PC-9 (cell line): ENCODE data around the gene RAB24. TPM values are rescaled to one million over a fixed set of nuclear protein-coding genes. Genes with fewer than 3 reads are reported as not detected.
A peak's percentile ranks its signal among the peaks of the same experiment; 100 is the strongest.

Experiments
- BruUV-seq: library from RNA; stranded (reverse); fragments of 400-500 nt; replicated peaks from 2 replicates; lab custom pipeline; 2021; lab: Mats Ljungman, UMichigan
- CTCF ChIA-PET: fragments of 300-600 bp; sonication (Branson Sonifier 250); formaldehyde crosslinking; loops from one replicate; lab custom pipeline; 2022; ENCODE audit warnings: antibody characterized with exemption; lab: Charles Lee
- POLR2A ChIA-PET: fragments of 300-600 bp; sonication (Branson Sonifier 250); formaldehyde crosslinking; loops from one replicate; lab custom pipeline; 2022; ENCODE audit warnings: antibody characterized with exemption; ENCODE audit not compliant: unreplicated experiment; lab: Charles Lee
- DNase-seq, 2 experiments: peaks; one replicate each; pipeline versions ENCODE4 v3.0.0 to v3.0.0-alpha.2; 2015 to 2022; ENCODE audit warnings: mixed read lengths in 1 of 2
- H2AFZ ChIP-seq: fragments of 200-600 bp; sonication (generic); 2 replicates; pipeline ENCODE4 v1.8.1; 2017; ENCODE audit warnings: antibody characterized with exemption
- H3F3A ChIP-seq: fragments of 200-600 bp; sonication (generic); 2 replicates; pipeline ENCODE4 v1.8.1; 2017; ENCODE audit warnings: antibody characterized with exemption, mild to moderate bottlenecking, low read depth; ENCODE audit not compliant: insufficient read depth
- H3K27ac ChIP-seq: fragments of 200-600 bp; sonication (generic); 2 replicates; pipeline ENCODE4 v1.6.1; 2016; ENCODE audit warnings: mixed run types
- H3K27me3 ChIP-seq: fragments of 200-600 bp; sonication (generic); 2 replicates; pipeline ENCODE4 v1.6.1; 2016; ENCODE audit warnings: low read depth, mixed run types; ENCODE audit not compliant: insufficient read depth
- H3K36me3 ChIP-seq: fragments of 200-600 bp; sonication (generic); 2 replicates; pipeline ENCODE4 v1.6.1; 2016; ENCODE audit warnings: low read depth, mixed run types
- H3K4me1 ChIP-seq: fragments of 200-600 bp; sonication (generic); replicated peaks from 2 replicates; pipeline ENCODE4 v1.6.1; 2016; ENCODE audit warnings: mixed run types; ENCODE audit not compliant: insufficient read depth
- H3K4me2 ChIP-seq: fragments of 200-600 bp; sonication (generic); 2 replicates; pipeline ENCODE4 v1.6.1; 2017; ENCODE audit warnings: mixed run types
- H3K4me3 ChIP-seq: fragments of 200-600 bp; sonication (generic); 2 replicates; pipeline ENCODE4 v1.6.1; 2016; ENCODE audit warnings: mixed run types
- H3K79me2 ChIP-seq: fragments of 200-600 bp; sonication (generic); 2 replicates; pipeline ENCODE4 v1.6.1; 2017; ENCODE audit warnings: low read depth, mixed run types
- H3K9me2 ChIP-seq: fragments of 200-600 bp; sonication (generic); 2 replicates; pipeline ENCODE4 v1.8.1; 2017; ENCODE audit warnings: mild to moderate bottlenecking; ENCODE audit not compliant: insufficient read depth
- H3K9me3 ChIP-seq: fragments of 200-600 bp; sonication (generic); 2 replicates; pipeline ENCODE4 v1.8.1; 2016; ENCODE audit warnings: low read depth; ENCODE audit not compliant: insufficient read depth
- H4K20me1 ChIP-seq: fragments of 200-600 bp; sonication (generic); 2 replicates; pipeline ENCODE4 v1.8.1; 2017; ENCODE audit not compliant: insufficient read depth
- CTCF ChIP-seq: fragments of 200-600 bp; sonication (generic); conservative IDR thresholded peaks from 2 replicates; pipeline ENCODE4 v1.6.1; 2017; ENCODE audit warnings: mixed run types, antibody characterized with exemption, mild to moderate bottlenecking, moderate library complexity
- EZH2 ChIP-seq: fragments of 200-600 bp; sonication (generic); IDR thresholded peaks from 2 replicates; pipeline ENCODE4 v1.8.0; 2017; ENCODE audit warnings: antibody characterized with exemption, low read depth
- intact Hi-C: fragments of 100-400 bp; cut with micrococcal nuclease; formaldehyde crosslinking; loops from one replicate; pipeline ENCODE4 v1.10.0; 2022; ENCODE audit not compliant: unreplicated experiment
- total RNA-seq: library from RNA; stranded (reverse); gene quantifications from 2 replicates; pipeline ENCODE4 v1.2.3, GENCODE V29; 2021

Gene RAB24
- total RNA-seq, 1 experiment from 2014 or later: 16.9 TPM

DNA sequence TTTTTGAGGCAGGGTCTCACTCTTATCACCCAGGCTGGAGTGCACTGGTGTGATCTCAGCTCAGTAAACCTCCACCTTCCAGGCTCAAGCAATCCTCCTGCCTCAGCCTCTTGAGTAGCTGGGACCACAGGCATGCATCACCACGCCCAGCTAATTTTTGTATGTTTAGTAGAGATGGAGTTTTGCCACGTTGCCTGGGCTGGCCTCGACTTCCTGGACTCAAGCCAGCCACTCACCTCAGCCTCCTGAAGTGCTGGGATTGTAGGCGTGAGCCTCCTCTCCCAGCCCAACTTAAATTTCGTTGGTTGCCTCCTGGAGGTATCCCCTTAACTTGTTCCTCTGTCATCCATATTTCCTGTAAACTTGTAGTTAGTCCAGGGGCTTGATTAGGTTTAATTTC lies 47.2 kb downstream of the RAB24 start:
- Histone ChIP-seq H3K27me3 (no peaks in the 10 kb centered on the region), H3K4me2 (no peak overlapping the region), H3K36me3 (peaks cover 24% of the 10 kb centered on the region; the same call in 1 of the 2 replicates), H3K27ac (no peak overlapping the region), H2AFZ (no peak overlapping the region), H4K20me1 (no peaks in the 10 kb centered on the region; the same call in 1 of the 2 replicates), H3K4me3 (no peak overlapping the region), H3K9me3 (no peaks in the 10 kb centered on the region), H3K79me2 (no peaks in the 10 kb centered on the region), H3K9me2 (no peaks in the 10 kb centered on the region), H3K4me1 (no peaks in the 10 kb centered on the region), H3F3A (0 out of 2 replicates have a peak, but pooled peaks cover 6% of the 10 kb centered on the region)
- DNase-seq: peak in 1 of 2 experiments; percentile 25
- ChIA-PET CTCF (no interaction called here), POLR2A (interaction anchor here (0.7 kb wide), 1 partner anchor 233 kb away, joined by 8 read pairs; no protein-coding TSS in a partner anchor)
- no peak for TF ChIP-seq CTCF
- TF ChIP-seq EZH2: no peak
- no TSS peak for BruUV-seq
- intact Hi-C loops: no loop called here

- Histone ChIP-seq H3K27ac (no peak overlapping the region), H3K79me2 (no peaks in the 10 kb centered on the region), H3K4me3 (no peak overlapping the region), H3K9me2 (no peaks in the 10 kb centered on the region), H4K20me1 (no peaks in the 10 kb centered on the region; the same call in 1 of the 2 replicates), H3K36me3 (peaks cover 21% of the 10 kb centered on the region), H3K4me2 (no peak overlapping the region), H2AFZ (no peak overlapping the region), H3K4me1 (no peaks in the 10 kb centered on the region), H3K27me3 (no peaks in the 10 kb centered on the region), H3F3A (no peaks in the 10 kb centered on the region), H3K9me3 (no peaks in the 10 kb centered on the region)
- BruUV-seq: no TSS peak
- POLR2A ChIA-PET: no interaction called here
- TF ChIP-seq CTCF (no peak), EZH2 (no peak)
- no peak for DNase-seq
- intact Hi-C loops: loop anchor here (5.0 kb wide), 1 partner anchor 51 kb away; no protein-coding TSS in a partner anchor
- CTCF ChIA-PET: interaction anchor here (0.6 kb wide), 1 partner anchor 824 kb away, joined by 9 read pairs; no protein-coding TSS in a partner anchor
Observed at GRCh38 chr5:177253252-177253651, 50.3 kb downstream of the RAB24 start.

Other genes with a start within 250 kb of the RAB24 start
- 14.7 and 16.7 TPM in 2 replicates for gene FGFR4, start 216.8 kb downstream of the RAB24 start, total RNA-seq
- 60.9 and 62.2 TPM in 2 replicates for gene NSD1, start 169.9 kb downstream of the RAB24 start, total RNA-seq
- 189 and 209 TPM in 2 replicates for gene PRELID1, start 80 bp upstream of the RAB24 start, total RNA-seq
- gene MXD3, start 8.2 kb upstream of the RAB24 start, total RNA-seq: 50.0 and 54.8 TPM in 2 replicates
- gene LMAN2, start 47.9 kb upstream of the RAB24 start, total RNA-seq: 129 and 153 TPM in 2 replicates
- gene RGS14, start 54.2 kb upstream of the RAB24 start, total RNA-seq: 11.9 and 13.6 TPM in 2 replicates
- 0.28 TPM in 1 of 2 replicates, not detected in the other for gene SLC34A1, start 80.7 kb upstream of the RAB24 start, total RNA-seq
- gene PFN3, start 96.9 kb upstream of the RAB24 start, total RNA-seq: not detected in 2 replicates
- gene F12, start 105.8 kb upstream of the RAB24 start, total RNA-seq: 14.5 and 17.0 TPM in 2 replicates
- gene GRK6, start 123.0 kb upstream of the RAB24 start, total RNA-seq: 82.3 and 124 TPM in 2 replicates
- gene PRR7, start 143.1 kb upstream of the RAB24 start, total RNA-seq: 22.2 and 31.7 TPM in 2 replicates
- 144 and 181 TPM in 2 replicates for gene DBN1, start 169.9 kb upstream of the RAB24 start, total RNA-seq
- 167 and 202 TPM in 2 replicates for gene PDLIM7, start 193.9 kb upstream of the RAB24 start, total RNA-seq
- gene DOK3, start 206.1 kb upstream of the RAB24 start, total RNA-seq: 12.2 and 12.3 TPM in 2 replicates
- 90.8 and 93.1 TPM in 2 replicates for gene DDX41, start 213.2 kb upstream of the RAB24 start, total RNA-seq